Measurements from ENCODE around the gene TPD52L3. TPM values are rescaled to one million over a fixed set of nuclear protein-coding genes. Genes with fewer than 3 reads are reported as not detected.

The TPD52L3 gene
- total RNA-seq, 2 donors from 2014 or later, result 8.4 TPM; not detected in 1

- no peak for DNase-seq (ENCODE audit: low spot score)
- no peak overlapping the region for H3K27ac ChIP-seq
- H3K27me3 ChIP-seq (replicated peaks; ENCODE audit: insufficient read depth), result no peaks in the 10 kb centered on the region
- H3K9me3 ChIP-seq, result no peaks in the 10 kb centered on the region
- WGBS, result 44% methylated on average over 4 of the region's 4 CpGs
- intact Hi-C loops (cut with DNase I), result no loop called here
- no peaks in the 10 kb centered on the region for H3K36me3 ChIP-seq
- TF ChIP-seq, protein P1, sequence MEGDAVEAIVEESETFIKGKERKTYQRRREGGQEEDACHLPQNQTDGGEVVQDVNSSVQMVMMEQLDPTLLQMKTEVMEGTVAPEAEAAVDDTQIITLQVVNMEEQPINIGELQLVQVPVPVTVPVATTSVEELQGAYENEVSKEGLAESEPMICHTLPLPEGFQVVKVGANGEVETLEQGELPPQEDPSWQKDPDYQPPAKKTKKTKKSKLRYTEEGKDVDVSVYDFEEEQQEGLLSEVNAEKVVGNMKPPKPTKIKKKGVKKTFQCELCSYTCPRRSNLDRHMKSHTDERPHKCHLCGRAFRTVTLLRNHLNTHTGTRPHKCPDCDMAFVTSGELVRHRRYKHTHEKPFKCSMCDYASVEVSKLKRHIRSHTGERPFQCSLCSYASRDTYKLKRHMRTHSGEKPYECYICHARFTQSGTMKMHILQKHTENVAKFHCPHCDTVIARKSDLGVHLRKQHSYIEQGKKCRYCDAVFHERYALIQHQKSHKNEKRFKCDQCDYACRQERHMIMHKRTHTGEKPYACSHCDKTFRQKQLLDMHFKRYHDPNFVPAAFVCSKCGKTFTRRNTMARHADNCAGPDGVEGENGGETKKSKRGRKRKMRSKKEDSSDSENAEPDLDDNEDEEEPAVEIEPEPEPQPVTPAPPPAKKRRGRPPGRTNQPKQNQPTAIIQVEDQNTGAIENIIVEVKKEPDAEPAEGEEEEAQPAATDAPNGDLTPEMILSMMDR (IDR thresholded peaks at IDR 0.05), result no peak
- TF ChIP-seq POLR2A (IDR thresholded peaks at IDR 0.05) (no peak), POLR2AphosphoS5 (IDR thresholded peaks at IDR 0.05) (no peak)
- H3K4me3 ChIP-seq, result no peak overlapping the region
- H3K4me1 ChIP-seq (replicated peaks), result no peaks in the 10 kb centered on the region
These were observed 39.1 kb downstream of the TPD52L3 start for GRCh38 chr9:6367128-6367890.

DNA sequence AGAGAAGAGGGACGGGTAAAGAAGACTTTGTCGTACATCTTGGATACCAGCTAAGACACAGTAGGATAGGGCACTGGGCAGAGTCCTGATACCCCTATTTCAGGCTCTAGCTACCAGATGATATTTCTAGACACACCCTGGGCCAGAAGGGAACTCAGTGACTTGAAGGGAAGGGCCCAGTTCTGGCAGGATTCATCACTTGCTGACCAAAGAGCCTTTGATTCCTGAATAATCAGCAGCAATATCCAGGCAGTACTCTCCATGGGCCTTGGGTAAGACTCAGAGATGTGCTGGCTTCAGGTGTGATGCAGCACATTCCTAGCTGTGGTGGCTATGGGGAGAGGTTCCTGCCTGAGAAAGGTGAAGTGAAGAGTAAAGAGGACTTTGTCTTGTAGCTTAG, 40.7 kb downstream of the TPD52L3 start:
- H3K4me3 ChIP-seq, result no peak overlapping the region
- no peaks in the 10 kb centered on the region for H3K4me1 ChIP-seq (replicated peaks)
- H3K27ac ChIP-seq, result no peak overlapping the region
- no peak for DNase-seq (ENCODE audit: low spot score)
- WGBS, result 91% methylated on average over 2 of the region's 2 CpGs
- no peaks in the 10 kb centered on the region for H3K36me3 ChIP-seq
- intact Hi-C loops (cut with DNase I), result no loop called here
- no peaks in the 10 kb centered on the region for H3K27me3 ChIP-seq (replicated peaks; ENCODE audit: insufficient read depth)
- TF ChIP-seq POLR2AphosphoS5 (IDR thresholded peaks at IDR 0.05) (no peak), POLR2A (IDR thresholded peaks at IDR 0.05) (no peak)
- TF ChIP-seq, protein P1 (IDR thresholded peaks at IDR 0.05), result no peak
- H3K9me3 ChIP-seq, result no peaks in the 10 kb centered on the region

Other genes with a start within 250 kb of the TPD52L3 start
- 10 to 100 TPM; 11.6 to 13.8 TPM for gene IL33, start 112.6 kb upstream of the TPD52L3 start, total RNA-seq
- gene UHRF2, start 84.8 kb downstream of the TPD52L3 start, total RNA-seq, result 10 to 100 TPM; 41.9 to 52.1 TPM

Measured in prostate gland (tissue), 2 donors.